GM12878 (cell line): ENCODE results near the gene AGK. TPM values are rescaled to one million over a fixed set of nuclear protein-coding genes. Genes with fewer than 3 reads are reported as not detected.

Experiments
- RBBP5 ChIP-seq: fragments of 200-600 bp; sonication (generic); conservative IDR thresholded peaks from 2 replicates; pipeline ENCODE4 v1.6.1; 2016
- polyA plus RNA-seq, 11 experiments: library from polyadenylated mRNA; depleted of rRNA in 4 of 11; unstranded in 6 of 11; stranded (reverse) in 5 of 11; fragments of >200 nt; fragmentation: Nextera tagmentation in 4 of 11; fragmentation: Illumina TruSeq in 1 of 11; extraction: Ambion mirVana in 4 of 11; extraction: Trizol in 1 of 11; gene quantifications; 1 replicate in 1 of 11; 2 replicates in 10 of 11; pipeline versions ENCODE4 v1.2.1 to v1.2.3, GENCODE V29; 2011 to 2016; ENCODE audit warnings: inconsistent platforms in 2 of 11, missing spikeins in 2 of 11, low read depth in 1 of 11
- total RNA-seq, 4 experiments: library from RNA; depleted of rRNA in 3 of 4; stranded (reverse); fragments of >200 nt in 3 of 4; fragmentation: Illumina TruSeq in 1 of 4; extraction: Trizol in 1 of 4; gene quantifications; 2 replicates each; pipeline versions ENCODE4 v1.2.1 to v1.2.3, GENCODE V29; 2013 to 2021
- TF ChIP-seq, protein P1 (sequence below): fragments of 450-650 bp; IDR thresholded peaks from 2 replicates; pipeline ENCODE4 v1.6.1; 2017; ENCODE audit warnings: mild to moderate bottlenecking, moderate library complexity
- TF ChIP-seq, protein P2 (sequence below): IDR thresholded peaks from 2 replicates; pipeline ENCODE4 v1.6.1; 2012; ENCODE audit warnings: improper control_type of control experiment, low read depth, low read length; ENCODE audit not compliant: insufficient replicate concordance
- TF ChIP-seq, protein P3 (sequence below): fragments of 450-650 bp; formaldehyde crosslinking; IDR thresholded peaks from 2 replicates; pipeline ENCODE4 v1.4.0; 2020; ENCODE audit warnings: mild to moderate bottlenecking, moderate library complexity
- TF ChIP-seq, protein P4 (sequence below): fragments of 450-650 bp; IDR thresholded peaks from 2 replicates; pipeline ENCODE4 v1.6.1; 2017; ENCODE audit warnings: low read depth, mild to moderate bottlenecking, moderate library complexity
- TF ChIP-seq, protein P5 (sequence below): fragments of 450-650 bp; IDR thresholded peaks from 2 replicates; pipeline ENCODE4 v1.6.1; 2018; ENCODE audit warnings: mild to moderate bottlenecking, low read depth, moderate library complexity; ENCODE audit not compliant: partially characterized antibody

AGK gene
- total and polyA plus RNA-seq, 10 of the 15 experiments (the other 5 are each of a cell fraction or from before 2014, with no cell fraction given): 32.5 to 85.6 (median 47.8) TPM

DNA sequence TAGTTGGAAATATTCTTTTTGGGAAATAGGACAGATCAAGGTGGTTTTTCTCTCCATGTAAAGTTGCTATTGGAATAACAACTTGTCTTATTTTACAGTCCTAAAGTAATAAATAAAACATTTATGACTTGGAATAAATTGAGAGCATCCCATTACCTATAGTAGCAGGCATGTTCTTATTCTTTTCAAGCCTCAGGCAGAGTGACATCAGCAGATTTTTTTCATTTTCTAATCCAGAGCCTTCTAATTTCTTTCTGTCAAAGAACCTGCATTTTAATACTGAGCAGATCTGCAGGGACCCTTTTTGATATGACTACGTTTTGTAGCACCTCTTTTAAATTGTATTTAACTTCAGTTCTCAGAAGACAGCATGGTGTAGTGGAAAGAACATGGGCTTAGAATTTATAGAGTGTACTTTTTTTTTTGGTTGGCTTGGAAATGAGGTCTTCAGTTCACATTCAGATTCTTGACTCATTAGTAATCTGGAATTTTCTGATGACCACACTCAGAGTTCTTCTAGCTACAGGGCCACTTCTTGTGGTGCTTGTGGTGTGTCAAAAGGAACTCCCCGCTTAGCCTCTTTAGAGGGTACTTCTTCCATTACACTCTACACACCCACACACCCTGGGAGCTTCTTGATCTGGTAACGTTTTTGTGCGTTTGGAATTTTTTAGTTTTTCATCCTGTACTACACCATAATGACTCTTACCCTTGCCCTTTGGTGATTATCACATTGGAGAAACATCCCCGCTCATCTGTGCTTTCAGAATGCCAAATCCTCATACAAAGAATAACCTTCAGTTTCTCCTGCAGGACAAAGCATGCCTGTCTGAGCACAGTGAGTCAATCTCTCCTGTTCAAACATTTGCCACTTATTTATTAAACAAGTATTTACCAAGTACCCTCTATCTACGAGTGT is 34.6 kb downstream of the AGK start (continued):
- TF ChIP-seq, protein P1, sequence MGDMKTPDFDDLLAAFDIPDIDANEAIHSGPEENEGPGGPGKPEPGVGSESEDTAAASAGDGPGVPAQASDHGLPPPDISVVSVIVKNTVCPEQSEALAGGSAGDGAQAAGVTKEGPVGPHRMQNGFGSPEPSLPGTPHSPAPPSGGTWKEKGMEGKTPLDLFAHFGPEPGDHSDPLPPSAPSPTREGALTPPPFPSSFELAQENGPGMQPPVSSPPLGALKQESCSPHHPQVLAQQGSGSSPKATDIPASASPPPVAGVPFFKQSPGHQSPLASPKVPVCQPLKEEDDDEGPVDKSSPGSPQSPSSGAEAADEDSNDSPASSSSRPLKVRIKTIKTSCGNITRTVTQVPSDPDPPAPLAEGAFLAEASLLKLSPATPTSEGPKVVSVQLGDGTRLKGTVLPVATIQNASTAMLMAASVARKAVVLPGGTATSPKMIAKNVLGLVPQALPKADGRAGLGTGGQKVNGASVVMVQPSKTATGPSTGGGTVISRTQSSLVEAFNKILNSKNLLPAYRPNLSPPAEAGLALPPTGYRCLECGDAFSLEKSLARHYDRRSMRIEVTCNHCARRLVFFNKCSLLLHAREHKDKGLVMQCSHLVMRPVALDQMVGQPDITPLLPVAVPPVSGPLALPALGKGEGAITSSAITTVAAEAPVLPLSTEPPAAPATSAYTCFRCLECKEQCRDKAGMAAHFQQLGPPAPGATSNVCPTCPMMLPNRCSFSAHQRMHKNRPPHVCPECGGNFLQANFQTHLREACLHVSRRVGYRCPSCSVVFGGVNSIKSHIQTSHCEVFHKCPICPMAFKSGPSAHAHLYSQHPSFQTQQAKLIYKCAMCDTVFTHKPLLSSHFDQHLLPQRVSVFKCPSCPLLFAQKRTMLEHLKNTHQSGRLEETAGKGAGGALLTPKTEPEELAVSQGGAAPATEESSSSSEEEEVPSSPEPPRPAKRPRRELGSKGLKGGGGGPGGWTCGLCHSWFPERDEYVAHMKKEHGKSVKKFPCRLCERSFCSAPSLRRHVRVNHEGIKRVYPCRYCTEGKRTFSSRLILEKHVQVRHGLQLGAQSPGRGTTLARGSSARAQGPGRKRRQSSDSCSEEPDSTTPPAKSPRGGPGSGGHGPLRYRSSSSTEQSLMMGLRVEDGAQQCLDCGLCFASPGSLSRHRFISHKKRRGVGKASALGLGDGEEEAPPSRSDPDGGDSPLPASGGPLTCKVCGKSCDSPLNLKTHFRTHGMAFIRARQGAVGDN: no peak
- no peak for TF ChIP-seq RBBP5
- TF ChIP-seq, protein P2, sequence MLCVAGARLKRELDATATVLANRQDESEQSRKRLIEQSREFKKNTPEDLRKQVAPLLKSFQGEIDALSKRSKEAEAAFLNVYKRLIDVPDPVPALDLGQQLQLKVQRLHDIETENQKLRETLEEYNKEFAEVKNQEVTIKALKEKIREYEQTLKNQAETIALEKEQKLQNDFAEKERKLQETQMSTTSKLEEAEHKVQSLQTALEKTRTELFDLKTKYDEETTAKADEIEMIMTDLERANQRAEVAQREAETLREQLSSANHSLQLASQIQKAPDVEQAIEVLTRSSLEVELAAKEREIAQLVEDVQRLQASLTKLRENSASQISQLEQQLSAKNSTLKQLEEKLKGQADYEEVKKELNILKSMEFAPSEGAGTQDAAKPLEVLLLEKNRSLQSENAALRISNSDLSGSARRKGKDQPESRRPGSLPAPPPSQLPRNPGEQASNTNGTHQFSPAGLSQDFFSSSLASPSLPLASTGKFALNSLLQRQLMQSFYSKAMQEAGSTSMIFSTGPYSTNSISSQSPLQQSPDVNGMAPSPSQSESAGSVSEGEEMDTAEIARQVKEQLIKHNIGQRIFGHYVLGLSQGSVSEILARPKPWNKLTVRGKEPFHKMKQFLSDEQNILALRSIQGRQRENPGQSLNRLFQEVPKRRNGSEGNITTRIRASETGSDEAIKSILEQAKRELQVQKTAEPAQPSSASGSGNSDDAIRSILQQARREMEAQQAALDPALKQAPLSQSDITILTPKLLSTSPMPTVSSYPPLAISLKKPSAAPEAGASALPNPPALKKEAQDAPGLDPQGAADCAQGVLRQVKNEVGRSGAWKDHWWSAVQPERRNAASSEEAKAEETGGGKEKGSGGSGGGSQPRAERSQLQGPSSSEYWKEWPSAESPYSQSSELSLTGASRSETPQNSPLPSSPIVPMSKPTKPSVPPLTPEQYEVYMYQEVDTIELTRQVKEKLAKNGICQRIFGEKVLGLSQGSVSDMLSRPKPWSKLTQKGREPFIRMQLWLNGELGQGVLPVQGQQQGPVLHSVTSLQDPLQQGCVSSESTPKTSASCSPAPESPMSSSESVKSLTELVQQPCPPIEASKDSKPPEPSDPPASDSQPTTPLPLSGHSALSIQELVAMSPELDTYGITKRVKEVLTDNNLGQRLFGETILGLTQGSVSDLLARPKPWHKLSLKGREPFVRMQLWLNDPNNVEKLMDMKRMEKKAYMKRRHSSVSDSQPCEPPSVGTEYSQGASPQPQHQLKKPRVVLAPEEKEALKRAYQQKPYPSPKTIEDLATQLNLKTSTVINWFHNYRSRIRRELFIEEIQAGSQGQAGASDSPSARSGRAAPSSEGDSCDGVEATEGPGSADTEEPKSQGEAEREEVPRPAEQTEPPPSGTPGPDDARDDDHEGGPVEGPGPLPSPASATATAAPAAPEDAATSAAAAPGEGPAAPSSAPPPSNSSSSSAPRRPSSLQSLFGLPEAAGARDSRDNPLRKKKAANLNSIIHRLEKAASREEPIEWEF: no peak
- TF ChIP-seq, protein P3, sequence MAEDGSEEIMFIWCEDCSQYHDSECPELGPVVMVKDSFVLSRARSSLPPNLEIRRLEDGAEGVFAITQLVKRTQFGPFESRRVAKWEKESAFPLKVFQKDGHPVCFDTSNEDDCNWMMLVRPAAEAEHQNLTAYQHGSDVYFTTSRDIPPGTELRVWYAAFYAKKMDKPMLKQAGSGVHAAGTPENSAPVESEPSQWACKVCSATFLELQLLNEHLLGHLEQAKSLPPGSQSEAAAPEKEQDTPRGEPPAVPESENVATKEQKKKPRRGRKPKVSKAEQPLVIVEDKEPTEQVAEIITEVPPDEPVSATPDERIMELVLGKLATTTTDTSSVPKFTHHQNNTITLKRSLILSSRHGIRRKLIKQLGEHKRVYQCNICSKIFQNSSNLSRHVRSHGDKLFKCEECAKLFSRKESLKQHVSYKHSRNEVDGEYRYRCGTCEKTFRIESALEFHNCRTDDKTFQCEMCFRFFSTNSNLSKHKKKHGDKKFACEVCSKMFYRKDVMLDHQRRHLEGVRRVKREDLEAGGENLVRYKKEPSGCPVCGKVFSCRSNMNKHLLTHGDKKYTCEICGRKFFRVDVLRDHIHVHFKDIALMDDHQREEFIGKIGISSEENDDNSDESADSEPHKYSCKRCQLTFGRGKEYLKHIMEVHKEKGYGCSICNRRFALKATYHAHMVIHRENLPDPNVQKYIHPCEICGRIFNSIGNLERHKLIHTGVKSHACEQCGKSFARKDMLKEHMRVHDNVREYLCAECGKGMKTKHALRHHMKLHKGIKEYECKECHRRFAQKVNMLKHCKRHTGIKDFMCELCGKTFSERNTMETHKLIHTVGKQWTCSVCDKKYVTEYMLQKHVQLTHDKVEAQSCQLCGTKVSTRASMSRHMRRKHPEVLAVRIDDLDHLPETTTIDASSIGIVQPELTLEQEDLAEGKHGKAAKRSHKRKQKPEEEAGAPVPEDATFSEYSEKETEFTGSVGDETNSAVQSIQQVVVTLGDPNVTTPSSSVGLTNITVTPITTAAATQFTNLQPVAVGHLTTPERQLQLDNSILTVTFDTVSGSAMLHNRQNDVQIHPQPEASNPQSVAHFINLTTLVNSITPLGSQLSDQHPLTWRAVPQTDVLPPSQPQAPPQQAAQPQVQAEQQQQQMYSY: no peak
- TF ChIP-seq, protein P4, sequence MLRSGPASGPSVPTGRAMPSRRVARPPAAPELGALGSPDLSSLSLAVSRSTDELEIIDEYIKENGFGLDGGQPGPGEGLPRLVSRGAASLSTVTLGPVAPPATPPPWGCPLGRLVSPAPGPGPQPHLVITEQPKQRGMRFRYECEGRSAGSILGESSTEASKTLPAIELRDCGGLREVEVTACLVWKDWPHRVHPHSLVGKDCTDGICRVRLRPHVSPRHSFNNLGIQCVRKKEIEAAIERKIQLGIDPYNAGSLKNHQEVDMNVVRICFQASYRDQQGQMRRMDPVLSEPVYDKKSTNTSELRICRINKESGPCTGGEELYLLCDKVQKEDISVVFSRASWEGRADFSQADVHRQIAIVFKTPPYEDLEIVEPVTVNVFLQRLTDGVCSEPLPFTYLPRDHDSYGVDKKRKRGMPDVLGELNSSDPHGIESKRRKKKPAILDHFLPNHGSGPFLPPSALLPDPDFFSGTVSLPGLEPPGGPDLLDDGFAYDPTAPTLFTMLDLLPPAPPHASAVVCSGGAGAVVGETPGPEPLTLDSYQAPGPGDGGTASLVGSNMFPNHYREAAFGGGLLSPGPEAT: peak; percentile 83; the same call in 1 of the 2 replicates
- TF ChIP-seq, protein P5, sequence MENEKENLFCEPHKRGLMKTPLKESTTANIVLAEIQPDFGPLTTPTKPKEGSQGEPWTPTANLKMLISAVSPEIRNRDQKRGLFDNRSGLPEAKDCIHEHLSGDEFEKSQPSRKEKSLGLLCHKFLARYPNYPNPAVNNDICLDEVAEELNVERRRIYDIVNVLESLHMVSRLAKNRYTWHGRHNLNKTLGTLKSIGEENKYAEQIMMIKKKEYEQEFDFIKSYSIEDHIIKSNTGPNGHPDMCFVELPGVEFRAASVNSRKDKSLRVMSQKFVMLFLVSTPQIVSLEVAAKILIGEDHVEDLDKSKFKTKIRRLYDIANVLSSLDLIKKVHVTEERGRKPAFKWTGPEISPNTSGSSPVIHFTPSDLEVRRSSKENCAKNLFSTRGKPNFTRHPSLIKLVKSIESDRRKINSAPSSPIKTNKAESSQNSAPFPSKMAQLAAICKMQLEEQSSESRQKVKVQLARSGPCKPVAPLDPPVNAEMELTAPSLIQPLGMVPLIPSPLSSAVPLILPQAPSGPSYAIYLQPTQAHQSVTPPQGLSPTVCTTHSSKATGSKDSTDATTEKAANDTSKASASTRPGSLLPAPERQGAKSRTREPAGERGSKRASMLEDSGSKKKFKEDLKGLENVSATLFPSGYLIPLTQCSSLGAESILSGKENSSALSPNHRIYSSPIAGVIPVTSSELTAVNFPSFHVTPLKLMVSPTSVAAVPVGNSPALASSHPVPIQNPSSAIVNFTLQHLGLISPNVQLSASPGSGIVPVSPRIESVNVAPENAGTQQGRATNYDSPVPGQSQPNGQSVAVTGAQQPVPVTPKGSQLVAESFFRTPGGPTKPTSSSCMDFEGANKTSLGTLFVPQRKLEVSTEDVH: no peak
